GM11168 (cell line): ENCODE results near the gene WNT2.

Experiments used
- in situ Hi-C: fragments of 300-500 bp; cut with MboI; formaldehyde crosslinking; loops from one replicate; pipeline ENCODE4 v1.12.0; 2022; ENCODE audit warnings: low sequenced_read_pairs; ENCODE audit not compliant: unreplicated experiment

Gene WNT2

DNA sequence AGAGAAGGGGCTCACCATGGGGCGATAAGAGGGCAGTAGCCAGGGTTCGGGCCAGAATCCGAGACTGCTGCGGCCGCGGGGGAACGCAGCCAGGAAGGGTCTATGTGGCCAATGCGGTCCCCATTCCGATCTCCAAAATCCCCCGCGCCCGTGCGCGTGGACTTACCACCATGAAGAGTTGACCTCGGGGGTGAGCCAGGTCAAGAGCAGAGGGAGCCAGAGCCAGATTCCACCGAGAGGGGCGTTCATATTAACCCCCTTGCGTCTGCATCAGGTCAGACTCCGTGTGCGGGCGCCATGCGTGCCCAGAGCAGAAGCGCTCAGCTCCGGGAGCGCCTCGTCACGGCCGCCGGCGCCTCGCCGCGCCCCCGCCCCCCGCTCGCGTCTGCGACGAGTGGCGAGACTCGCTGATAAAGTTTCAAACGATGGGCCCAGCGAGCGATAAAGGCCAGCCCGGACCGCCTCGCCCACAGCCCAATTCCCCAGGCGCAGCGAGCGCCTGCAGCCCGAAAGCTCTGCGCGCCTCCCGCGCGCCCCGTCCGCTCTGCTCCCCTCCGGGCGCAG is at the start of gene WNT2:
Gene WNT2, minus strand, starts transcription at position 318 of the 564 bp plus-strand sequence. Its CDS starts 69 bp downstream, at position 249.
- in situ Hi-C loops, result no loop called here

DNA sequence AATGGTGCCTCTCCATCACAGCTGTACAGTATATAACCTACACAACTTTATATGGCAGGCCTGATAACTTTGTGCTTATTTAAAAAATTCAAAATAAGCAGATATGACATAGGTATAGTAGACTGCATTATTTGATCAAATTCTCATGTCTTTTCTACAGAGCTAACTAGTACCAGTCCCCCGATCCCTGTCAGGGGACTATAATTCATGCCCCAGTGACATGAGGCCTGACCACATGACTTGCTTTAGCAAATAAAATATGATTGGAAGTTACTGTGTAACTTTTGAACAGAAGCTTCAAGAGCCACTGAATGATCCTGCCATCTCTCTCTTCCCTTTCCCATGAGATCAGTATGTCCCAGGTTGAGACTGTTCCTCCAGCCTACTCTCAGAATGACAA is 49.2 kb upstream of the WNT2 start:
- in situ Hi-C loops, result no loop called here

DNA sequence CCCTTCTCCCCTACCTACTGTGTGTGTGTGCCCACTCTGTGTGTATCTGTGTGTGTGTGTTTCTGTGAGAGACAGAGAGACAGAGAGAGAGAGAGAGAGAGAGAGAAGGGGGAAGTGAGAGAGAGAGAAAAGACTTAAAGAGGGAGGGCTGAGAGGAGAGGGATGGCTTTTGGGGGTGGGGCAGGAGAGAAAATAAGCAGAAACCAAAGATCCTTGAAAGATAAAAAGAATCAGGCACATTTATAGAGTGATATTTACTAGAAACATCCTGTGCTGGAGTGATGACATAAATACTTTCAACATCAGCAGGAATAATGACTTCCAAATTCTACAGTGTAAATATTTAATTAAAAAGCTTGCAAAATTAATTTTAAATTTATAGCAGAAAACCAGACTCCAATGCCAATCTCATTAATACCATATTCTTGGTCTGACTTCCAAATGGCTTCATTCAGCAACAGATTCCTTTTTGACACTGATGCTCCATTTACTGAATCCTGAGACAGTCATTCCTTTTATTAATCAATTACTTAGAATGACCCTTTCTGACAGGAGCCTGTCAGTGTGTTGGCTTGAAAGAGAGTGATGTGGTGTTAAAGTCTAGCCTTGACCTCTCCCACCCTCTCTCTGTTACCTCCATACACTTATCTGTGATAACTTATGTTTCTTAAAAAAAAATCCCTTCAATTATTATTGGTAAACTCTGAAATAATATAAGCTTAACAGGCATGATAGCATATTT is 41.7 kb upstream of the WNT2 start:
- in situ Hi-C loops, result no loop called here

DNA sequence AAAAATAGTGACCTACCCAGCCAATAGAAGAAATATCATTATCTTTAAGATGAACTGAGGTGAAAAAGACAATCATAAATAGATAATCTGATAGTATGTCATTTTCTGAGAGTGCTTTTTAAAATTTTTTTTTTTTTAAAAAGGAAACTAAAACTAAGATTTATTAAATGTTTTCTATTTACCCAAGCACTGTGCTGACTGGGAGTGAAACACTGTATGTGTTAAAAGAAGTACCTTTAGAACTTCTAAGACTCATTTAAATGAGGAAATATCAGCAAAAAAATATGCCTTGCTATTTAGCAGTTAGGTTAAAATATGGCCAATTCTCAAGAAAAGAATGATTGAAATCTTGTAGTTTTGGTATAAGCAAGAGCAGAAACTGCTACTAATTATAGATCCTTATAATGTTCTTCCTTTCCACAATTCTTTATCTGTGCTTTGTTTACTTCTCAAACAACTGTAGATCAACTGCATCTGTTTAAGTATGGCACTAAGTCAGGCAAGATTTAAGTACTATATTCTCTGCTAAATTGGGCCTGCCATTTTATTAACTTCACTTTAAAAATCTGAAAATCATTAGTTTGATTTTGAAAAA is 39.5 kb upstream of the WNT2 start:
- in situ Hi-C loops, result no loop called here

DNA sequence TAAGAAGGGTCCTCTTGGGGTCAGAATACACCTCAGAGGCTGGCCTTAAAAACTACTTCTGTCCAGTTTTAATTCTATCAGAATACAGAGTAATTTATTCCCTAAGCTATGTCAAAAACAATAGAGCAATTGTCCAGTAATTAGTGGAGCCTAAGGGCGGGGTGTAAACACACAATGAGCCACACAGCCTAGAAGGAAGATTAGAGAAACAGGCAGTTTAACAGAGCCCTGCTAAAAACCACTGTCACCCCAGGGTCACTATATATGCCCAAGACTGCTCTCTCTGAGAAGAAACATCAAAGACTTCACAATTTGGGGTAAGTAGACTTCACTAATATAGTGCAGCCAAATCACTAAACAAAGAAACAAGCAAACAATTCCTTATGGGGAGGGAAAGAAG is 27.2 kb upstream of the WNT2 start:
- in situ Hi-C loops, result no loop called here

DNA sequence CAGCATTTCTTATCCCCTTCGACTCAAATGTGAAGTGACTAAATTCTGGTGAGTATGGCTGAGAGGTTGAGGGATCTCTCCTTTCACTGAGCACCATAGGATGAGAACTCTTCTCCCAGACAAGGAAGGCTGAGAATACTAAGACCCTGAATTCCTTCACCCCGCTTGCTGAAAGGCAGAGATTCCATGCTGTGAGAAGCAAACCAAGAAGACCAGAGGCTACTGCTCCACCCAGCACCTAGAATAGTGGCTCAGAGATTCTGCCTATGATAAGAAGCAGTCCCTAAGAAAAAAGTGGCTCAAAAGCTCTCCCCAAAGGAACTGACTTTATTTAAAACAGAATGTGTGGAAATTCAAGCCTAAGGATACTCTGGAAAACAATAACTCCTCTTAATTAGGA is 26.7 kb upstream of the WNT2 start:
- in situ Hi-C loops, result no loop called here

DNA sequence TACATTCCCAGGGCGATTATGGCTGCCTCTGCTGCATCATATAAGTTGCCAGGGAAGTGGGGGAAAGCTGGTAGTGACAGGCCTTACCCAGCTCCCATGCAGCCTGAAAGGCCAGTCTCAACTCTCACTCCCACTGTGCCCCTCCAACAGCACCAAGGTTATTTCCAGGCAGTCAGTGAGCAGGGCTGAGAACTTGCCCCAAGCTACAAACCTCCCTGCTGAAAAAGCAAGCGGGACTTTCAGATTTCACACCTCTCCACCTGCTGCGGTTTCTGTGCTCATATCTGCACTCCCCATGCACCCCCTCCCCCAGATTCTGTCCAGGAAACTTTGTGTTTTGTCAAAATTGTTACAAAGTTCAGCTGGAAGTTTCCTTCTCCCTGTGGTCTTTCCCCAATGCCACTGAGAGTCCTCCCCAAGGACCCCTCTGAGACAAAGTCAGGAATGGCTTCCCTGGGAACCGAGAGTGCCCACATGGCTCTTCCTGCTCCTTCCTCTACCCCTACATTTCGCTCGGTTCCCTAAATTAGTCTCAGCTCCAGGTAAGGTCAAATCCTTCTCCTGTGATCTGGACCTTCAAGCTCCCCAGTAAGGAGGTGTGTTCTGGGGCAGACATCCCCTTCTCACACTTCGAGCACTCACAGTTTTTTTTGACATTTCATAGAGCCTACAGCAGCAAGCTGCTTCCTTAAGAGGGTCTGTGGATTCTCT is 25.3 kb upstream of the WNT2 start:
- in situ Hi-C loops, result no loop called here

DNA sequence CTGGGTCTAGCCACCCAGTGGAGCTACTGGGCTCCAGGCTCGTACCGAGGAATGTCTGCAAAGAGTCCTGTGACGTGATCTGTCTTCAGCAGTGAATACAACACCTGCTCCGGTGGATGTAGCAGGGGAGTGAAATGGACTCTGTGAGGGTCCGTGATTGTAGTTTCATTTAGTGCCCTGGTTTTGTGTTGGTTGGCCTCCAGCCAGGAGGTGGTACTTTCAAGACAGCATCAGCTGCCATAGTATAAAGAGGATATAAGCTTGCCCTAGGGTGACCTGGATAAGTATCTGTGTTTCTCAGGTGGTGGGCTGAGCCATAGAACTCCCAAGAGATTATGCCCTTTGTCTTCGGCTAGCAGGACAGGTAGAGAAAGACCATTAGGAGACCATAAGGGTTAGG is 24.6 kb upstream of the WNT2 start:
- in situ Hi-C loops, result no loop called here

DNA sequence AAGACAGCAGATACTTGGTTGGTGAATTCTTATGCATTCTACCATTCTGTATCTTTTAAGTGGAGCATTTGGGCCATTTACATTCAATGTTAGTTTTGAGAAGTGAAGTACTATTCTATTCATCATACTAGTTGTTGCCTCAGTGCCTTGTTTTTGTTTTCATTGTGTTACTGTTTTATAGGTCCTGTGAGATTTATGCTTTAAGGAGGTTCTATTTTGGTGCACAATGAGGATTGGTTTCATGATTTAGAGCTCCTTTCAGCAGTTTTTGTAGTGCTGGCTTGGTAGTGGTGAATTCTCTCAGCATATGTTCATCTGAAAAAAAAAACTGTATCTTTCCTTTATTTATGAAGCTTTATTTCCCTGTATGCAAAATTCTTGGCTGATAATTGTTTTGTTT is 23.3 kb upstream of the WNT2 start:
- in situ Hi-C loops, result no loop called here

DNA sequence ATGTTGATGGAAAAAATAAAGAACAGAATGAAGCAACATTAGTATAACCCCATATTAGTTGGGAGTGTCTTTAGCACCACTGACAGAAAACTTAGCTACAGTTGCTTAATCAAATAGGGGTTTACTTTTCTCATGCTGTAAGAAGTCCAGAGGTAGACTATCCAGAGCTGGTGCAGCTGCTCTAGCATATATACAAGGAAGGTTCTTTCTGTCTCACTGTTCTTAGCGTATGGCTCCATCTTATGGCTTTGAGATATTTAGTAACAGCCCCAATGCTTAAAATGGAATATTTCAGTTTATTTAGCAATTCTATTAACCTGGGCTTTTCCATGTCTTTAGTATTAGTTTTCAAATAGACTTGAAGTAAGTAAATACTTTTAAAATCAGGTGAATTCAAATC is 15.2 kb upstream of the WNT2 start:
- in situ Hi-C loops, result no loop called here

DNA sequence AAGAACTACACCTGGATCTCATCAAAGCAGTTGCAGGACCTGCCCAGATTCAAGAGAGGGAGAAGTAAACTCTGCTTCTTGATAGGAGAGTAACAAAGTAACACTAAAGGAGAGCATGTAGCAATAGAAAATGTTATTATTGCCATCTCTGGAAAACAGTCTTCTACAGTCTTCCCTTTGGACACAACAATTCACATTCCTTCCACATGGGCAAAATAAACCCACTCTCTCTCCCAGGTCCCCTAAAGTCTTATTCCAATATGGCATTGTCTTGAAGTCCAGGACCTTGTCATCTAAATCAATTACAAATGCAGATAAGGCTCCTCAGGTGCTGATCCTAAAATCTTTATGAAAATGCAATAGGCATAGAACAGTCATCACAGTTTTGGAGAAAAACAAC is 10.3 kb upstream of the WNT2 start:
- in situ Hi-C loops, result no loop called here

DNA sequence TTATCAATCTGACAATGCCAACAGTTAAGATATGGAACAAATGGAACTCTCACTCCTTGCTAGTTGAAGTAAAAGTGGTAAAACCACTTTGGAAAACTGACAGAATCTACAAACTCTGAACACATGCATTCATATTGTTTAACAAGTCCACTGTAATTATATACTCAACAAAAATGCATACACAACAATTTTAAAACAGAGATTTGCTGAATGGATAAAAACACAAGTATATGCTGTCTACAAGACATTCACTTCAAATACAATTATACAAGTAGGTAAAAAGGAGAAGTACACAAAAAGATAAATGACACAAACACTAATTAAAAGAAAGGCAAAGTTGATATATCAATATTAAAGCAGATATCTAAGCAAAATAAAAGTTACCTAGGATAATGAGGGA is 9.2 kb upstream of the WNT2 start:
- in situ Hi-C loops, result no loop called here

DNA sequence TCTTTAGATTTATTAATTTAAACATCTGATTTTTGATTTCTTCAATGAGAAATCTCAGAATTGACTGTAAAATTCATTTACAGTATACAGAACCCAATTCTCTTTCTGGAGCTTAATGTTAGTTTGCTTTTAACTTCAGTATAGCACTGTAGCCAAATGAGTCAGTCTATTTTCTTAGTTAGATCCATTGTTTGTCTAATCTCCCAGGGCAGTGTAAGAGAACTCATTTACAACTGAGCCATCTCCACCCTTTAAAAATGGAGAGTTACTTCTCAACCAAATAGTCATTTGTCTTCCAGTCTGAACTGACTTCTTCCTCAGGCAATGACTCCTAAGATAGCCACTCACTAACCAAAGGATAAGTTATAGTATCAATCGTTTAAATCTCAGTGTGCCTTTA is 3.0 kb upstream of the WNT2 start:
- in situ Hi-C loops, result no loop called here

DNA sequence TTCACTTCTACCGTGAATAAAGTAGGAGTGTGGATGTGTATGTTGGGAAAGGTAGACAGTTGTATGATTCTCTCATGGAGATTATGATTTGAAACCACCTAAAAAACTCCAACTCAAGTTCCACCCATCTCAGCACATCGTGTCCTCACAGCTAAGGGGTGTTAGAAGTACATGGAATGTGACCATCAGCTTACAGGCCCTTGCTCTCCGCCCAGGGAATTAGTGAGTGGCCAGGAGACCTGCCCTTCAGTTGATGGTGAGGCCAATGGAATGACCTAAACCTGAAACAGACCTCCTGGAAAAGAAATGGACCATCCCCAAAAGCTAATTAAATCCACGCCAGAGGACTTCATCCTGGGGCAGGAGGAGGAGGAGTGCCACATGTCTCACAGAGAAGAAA is 2.1 kb upstream of the WNT2 start:
- in situ Hi-C loops, result no loop called here

DNA sequence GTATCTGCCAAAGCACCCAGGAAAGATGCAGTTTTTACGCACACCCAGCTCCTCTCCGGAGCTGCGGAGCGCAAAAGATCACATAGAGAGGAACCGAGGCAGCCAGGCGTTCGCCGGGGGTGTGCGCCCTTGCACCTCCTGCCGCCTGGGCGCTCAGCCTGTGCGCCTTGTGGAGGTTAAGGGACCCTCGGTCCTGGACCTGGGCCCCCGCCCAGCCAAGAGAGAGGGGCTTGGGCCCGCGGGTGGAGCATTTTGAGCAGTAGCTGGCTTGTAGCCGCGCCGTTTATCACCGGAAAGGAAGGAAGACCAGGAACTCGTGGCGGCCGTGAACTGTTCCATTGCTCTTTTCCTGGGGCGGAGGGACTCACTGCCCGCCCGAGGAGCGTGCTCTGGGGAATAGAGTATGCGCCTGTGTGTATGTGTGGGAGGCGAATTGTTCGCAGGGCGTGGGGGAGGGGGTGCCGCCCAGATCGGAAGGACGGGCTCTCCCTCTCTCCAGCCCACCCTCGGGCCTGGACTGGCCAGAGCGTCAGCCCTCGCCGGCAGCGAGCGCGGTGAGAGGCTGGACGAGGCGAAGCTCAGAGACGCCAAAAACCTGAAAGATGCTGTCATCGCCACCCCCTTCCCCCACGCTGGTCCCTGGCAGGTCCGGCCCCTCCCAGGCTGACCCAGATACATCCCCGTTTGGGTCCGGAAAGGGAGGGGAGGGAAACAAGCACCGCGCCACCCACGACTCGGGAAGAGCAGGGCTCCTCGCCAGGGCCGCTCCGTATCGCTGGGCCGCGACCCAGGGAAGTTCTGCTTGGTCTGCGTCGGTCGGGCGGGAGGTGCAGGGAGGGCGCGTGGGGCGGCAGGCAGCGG is 1.2 kb upstream of the WNT2 start:
- in situ Hi-C loops, result no loop called here

DNA sequence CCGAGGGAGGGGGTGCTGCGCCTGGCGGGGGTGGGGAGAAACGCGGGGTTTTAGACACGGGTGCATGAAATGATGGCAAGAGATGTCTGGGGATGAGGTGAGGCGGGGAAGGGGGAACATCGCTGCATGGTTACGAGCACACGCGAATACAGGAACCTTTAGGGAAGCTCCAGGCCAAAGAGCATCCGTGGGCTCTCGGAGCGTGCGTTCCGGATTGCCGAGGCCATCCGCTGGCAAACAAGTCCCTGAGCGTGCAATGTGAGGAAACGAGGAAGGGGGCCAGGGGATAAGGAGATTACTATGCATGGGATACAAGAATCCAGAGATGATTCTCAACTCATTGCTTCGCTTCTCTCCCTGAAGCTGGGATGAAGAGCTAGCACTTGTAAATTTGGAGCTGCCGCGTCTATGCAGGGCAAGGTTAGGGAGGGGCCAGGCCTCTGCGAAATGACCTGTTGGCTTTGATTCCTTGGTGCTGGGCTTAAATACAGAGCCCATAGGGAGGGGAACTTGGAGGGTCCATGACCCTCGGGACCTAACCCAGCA is 520 bp upstream of the WNT2 start:
- in situ Hi-C loops, result no loop called here

DNA sequence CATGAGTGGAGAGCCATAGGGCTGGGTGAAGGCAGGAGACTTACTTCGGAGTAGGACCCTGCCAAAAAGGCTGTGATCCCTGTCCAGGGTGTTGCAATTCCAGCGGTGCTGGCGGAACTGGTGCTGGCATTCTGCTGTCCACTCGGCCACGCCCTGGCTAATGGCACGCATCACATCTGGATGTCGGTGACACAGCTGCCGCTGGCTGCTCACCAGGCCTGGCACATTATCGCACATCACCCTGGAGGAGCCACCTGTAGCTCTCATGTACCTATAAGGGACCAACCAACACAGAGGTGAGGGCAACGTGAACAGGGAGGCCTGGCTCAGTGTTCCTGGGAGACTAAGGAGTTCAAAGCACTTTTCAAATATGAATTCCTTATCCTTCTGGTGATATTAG is 2.3 kb downstream of the WNT2 start:
- in situ Hi-C loops, result no loop called here

DNA sequence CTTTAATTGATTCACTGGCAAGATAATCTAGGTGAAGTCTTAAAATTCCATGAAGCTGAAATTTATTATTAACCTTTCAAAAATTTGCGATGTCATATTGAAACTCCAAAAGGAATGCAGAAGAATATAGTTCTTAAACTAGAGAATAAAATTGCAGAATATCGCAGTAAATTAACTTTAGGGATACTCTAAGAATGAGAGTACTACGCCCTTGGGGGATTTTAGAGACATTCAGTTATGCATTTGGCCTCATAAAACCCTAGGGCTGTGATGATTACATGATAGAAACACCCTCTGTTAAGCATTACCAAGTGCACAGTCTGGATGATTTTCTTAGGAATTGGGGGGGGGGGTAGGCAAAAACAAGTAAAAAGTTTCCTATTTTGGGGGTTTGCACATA is 3.7 kb downstream of the WNT2 start:
- in situ Hi-C loops, result no loop called here

DNA sequence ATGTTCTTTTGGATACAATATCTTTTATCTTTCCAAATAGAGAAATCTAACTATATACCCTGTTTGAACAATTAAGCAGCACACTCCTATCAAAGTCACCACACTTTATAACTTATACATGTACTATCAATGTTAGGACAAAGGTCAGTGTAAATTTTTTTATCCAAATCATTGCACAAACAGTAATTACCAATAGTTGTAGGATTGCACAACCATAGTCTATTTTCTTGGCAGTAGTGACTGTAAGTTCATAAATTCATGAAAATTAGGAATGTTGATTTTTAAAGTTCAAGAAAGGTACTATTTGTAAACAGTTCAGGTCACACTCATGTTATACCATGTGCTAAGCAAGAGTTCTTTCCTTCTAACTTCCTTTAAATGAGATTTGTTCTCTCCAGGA is 9.3 kb downstream of the WNT2 start:
- in situ Hi-C loops, result no loop called here
